Testis (tissue), 3 donors: ENCODE measurements around the gene RAPGEF5. TPM values are rescaled to one million over a fixed set of nuclear protein-coding genes. Genes with fewer than 3 reads are reported as not detected.

Experiments used
- DNase-seq: peaks from one replicate; pipeline ENCODE4 v3.0.0-alpha.2; 2019
- H3K27ac ChIP-seq, 2 donors: fragments of 200-600 bp; sonication (generic); one replicate each; pipeline ENCODE4 v1.5.1; 2019
- H3K27me3 ChIP-seq: fragments of 200-600 bp; sonication (generic); one replicate; pipeline ENCODE4 v1.5.1; 2019
- H3K36me3 ChIP-seq: fragments of 200-600 bp; sonication (generic); one replicate; pipeline ENCODE4 v1.5.1; 2017; ENCODE audit warnings: low read depth; ENCODE audit errors: missing control alignments
- H3K4me1 ChIP-seq: fragments of 200-600 bp; sonication (generic); one replicate; pipeline ENCODE4 v1.5.1; 2019
- H3K4me3 ChIP-seq, 2 donors: fragments of 200-600 bp; sonication (generic); one replicate each; pipeline ENCODE4 v1.5.1; 2017 to 2019
- H3K9me3 ChIP-seq: fragments of 200-600 bp; sonication (generic); one replicate; pipeline ENCODE4 v1.5.1; 2017
- CTCF ChIP-seq, 3 experiments: fragments of 450-650 bp in 2 of 3; fragments of 200-600 bp in 1 of 3; sonication (generic) in 1 of 3; IDR thresholded peaks; one replicate each; pipeline ENCODE4 v1.5.1; 2016 to 2019; ENCODE audit warnings: antibody characterized with exemption in 3 of 3, mild to moderate bottlenecking in 2 of 3, moderate library complexity in 1 of 3
- POLR2A ChIP-seq: fragments of 450-650 bp; IDR thresholded peaks from one replicate; pipeline ENCODE4 v1.6.1; 2017; ENCODE audit warnings: antibody characterized with exemption, mild to moderate bottlenecking, moderate library complexity
- WGBS, 2 donors: methylation state at CpG; one replicate each; pipeline ENCODE4 v1.1.5; 2018; 5-methylcytosine and 5-hydroxymethylcytosine counted together
- intact Hi-C: fragments of 100-400 bp; cut with DNase I; formaldehyde crosslinking; loops from one replicate; pipeline ENCODE4 v1.15.1; 2023; ENCODE audit warnings: low total_unique reads
- polyA plus RNA-seq: library from polyadenylated mRNA; stranded (reverse); fragments of 350-450 nt; fragmentation: Illumina TruSeq; extraction: RNeasy Lipid Tissue Mini Kit (QIAGEN cat#74804); gene quantifications from one replicate; pipeline ENCODE4 v1.2.3, GENCODE V29; 2014; ENCODE audit warnings: low read depth, low replicate concordance; ENCODE audit not compliant: insufficient read depth
- total RNA-seq, 2 donors: library from RNA; depleted of rRNA; stranded (reverse); fragments of >200 nt; gene quantifications; one replicate each; pipeline ENCODE4 v1.2.3, GENCODE V29; 2016

RAPGEF5 gene
- total and polyA plus RNA-seq, 3 donors from 2014 or later, result 16.8 to 67.5 (median 63.8) TPM

GRCh38 chr7:22184549-22185199 lies 172.3 kb downstream of the RAPGEF5 start:
- H3K4me1 ChIP-seq, result no peaks in the 10 kb centered on the region
- H3K27me3 ChIP-seq, result no peaks in the 10 kb centered on the region
- H3K4me3 ChIP-seq, result no peak overlapping the region
- H3K27ac ChIP-seq, result no peak overlapping the region
- 84 to 92% methylated on average over 5 of the region's 5 CpGs for WGBS, 2 donors
- TF ChIP-seq CTCF (IDR thresholded peaks at IDR 0.05), result no peak
- TF ChIP-seq POLR2A, result no peak
- intact Hi-C loops, result no loop called here
- H3K9me3 ChIP-seq, result no peaks in the 10 kb centered on the region
- no peak for DNase-seq
- H3K36me3 ChIP-seq, result no peaks in the 10 kb centered on the region

DNA sequence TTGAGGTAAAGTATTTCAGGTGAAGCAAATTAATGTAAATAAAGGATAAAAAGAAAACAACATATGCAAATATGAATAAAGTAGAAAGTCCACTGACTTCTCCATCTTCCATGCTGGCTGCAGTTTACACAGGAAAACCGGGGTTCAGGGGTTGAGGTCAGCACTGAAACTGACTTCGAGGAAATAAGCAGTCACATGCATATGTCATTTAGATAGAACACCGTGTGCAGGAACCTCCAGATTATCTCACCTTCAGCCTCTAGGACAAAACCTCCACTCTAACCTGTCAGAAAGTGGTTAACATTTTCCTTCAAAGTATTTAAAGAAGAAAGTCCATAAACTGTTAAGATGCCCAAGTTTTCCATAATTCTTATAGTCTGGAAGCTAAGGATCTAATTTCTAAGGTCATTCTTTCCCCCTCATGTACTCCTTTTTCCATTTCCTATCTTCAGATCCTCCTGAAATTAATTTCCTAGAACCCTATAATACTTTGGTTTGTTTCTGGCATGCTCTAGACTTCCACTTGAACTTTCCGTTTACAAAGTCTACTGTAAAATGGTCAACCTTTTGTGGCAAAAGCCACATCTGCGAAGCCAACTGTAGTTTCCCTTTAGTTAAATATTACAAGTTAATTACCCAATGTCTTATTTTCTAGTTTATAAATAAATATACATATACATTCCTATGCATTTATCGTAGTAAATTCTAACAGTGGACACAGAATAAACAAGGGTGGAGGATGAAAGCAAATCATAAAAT lies 173.3 kb downstream of the RAPGEF5 start:
- Histone ChIP-seq H3K27ac (no peak overlapping the region), H3K4me1 (no peaks in the 10 kb centered on the region), H3K4me3 (no peak overlapping the region), H3K9me3 (no peaks in the 10 kb centered on the region), H3K27me3 (no peaks in the 10 kb centered on the region), H3K36me3 (no peaks in the 10 kb centered on the region)
- 80 to 86% methylated on average over 6 of the region's 6 CpGs for WGBS, 2 donors
- intact Hi-C loops, result no loop called here
- no peak for TF ChIP-seq CTCF (IDR thresholded peaks at IDR 0.05)
- TF ChIP-seq POLR2A, result no peak
- DNase-seq, result no peak

DNA sequence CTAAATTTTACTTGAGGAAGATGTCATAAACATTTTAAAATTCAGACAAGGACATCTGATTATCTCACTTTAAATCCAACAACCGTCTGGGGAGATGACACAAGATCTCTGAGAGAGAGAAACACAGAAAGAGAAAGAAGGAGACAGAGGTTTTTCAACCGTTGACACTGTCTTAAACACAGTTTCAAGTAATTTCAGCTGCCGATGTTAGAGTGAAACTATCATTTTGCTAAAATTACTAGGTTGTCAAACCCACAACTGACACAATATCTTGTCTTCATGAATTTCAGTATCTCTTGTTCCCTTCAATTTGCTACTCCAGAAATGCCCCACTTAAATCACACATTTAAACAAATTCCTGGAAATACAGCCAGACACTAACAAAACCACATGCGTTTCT lies 174.8 kb downstream of the RAPGEF5 start:
- H3K27me3 ChIP-seq, result no peaks in the 10 kb centered on the region
- no peaks in the 10 kb centered on the region for H3K4me1 ChIP-seq
- intact Hi-C loops, result no loop called here
- H3K36me3 ChIP-seq, result no peaks in the 10 kb centered on the region
- no peak for DNase-seq
- TF ChIP-seq POLR2A (no peak), CTCF (IDR thresholded peaks at IDR 0.05) (no peak)
- H3K9me3 ChIP-seq, result no peaks in the 10 kb centered on the region
- WGBS, 2 donors, result 65 to 82% methylated on average over 4 of the region's 4 CpGs
- no peak overlapping the region for H3K27ac ChIP-seq
- H3K4me3 ChIP-seq, result no peak overlapping the region

GRCh38 chr7:22181663-22182062 lies 175.3 kb downstream of the RAPGEF5 start:
- no peak for TF ChIP-seq CTCF (IDR thresholded peaks at IDR 0.05)
- no peak for TF ChIP-seq POLR2A
- intact Hi-C loops, result no loop called here
- no peak overlapping the region for H3K27ac ChIP-seq
- DNase-seq, result no peak
- H3K36me3 ChIP-seq, result no peaks in the 10 kb centered on the region
- H3K4me1 ChIP-seq, result no peaks in the 10 kb centered on the region
- H3K27me3 ChIP-seq, result no peaks in the 10 kb centered on the region
- no peaks in the 10 kb centered on the region for H3K9me3 ChIP-seq
- H3K4me3 ChIP-seq, result no peak overlapping the region
- WGBS, 2 donors, result 66 to 67% methylated on average over 1 of the region's 1 CpG
